Muscle of arm (tissue), 12 donors: ENCODE data around the gene GNMT. TPM values are rescaled to one million over a fixed set of nuclear protein-coding genes. Genes with fewer than 3 reads are reported as not detected.
"Not testable (repeated sequence)": the region's sequence is repeated elsewhere in the genome, so short reads cannot be mapped to it uniquely, and the experiment has no call there.

Experiments
- DNase-seq: peaks from one replicate; pipeline ENCODE4 v3.0.0-alpha.2; 2013
- polyA plus RNA-seq, 12 donors: library from polyadenylated mRNA; unstranded; fragments of 120-200 nt; gene quantifications; one replicate each; pipeline ENCODE4 v1.2.1, GENCODE V29; 2013; ENCODE audit not compliant: insufficient read length in 12 of 12

GNMT gene
- polyA plus RNA-seq, 12 donors, result 0.23 to 0.88 (median 0.40) TPM; not detected in 2

- no peak for DNase-seq
Observed at GRCh38 chr6:42973926-42974325, 13.4 kb downstream of the GNMT start.

GRCh38 chr6:42974919-42975505, 14.5 kb downstream of the GNMT start:
- DNase-seq, result no peak

GRCh38 chr6:42978487-42978838, 17.9 kb downstream of the GNMT start:
- DNase-seq, result no peak

GRCh38 chr6:42978839-42979522, 18.4 kb downstream of the GNMT start, which contains the start of gene PEX6:
Gene PEX6, minus strand, starts transcription at chr6:42979181. Its CDS starts 31 bp downstream, at chr6:42979150.
- peak; percentile 91 for DNase-seq

GRCh38 chr6:42979523-42980177, 19.1 kb downstream of the GNMT start:
- no peak for DNase-seq

- DNase-seq, result no peak
Observed at GRCh38 chr6:42981836-42982235, 21.3 kb downstream of the GNMT start.

- peak; percentile 98 for DNase-seq
Observed at GRCh38 chr6:42984001-42984923, 23.7 kb downstream of the GNMT start, which contains the start of gene PPP2R5D. Gene PPP2R5D, plus strand, starts transcription at chr6:42984570. Its CDS starts 108 bp downstream, at chr6:42984678.

GRCh38 chr6:42984924-42985475, 24.4 kb downstream of the GNMT start:
- DNase-seq, result peak; percentile 26

- no peak for DNase-seq
Observed at GRCh38 chr6:42987533-42988451, 27.2 kb downstream of the GNMT start.

- DNase-seq, result no peak
Observed at GRCh38 chr6:42988486-42989020, 28.0 kb downstream of the GNMT start.

GRCh38 chr6:42989923-42990322, 29.4 kb downstream of the GNMT start:
- no peak for DNase-seq

GRCh38 chr6:42993445-42993844, 32.9 kb downstream of the GNMT start:
- DNase-seq, result no peak

GRCh38 chr6:42996513-42996912, 36.0 kb downstream of the GNMT start:
- DNase-seq, result no peak

GRCh38 chr6:42998205-42998604, 37.7 kb downstream of the GNMT start:
- DNase-seq, result not testable (repeated sequence)

- DNase-seq, result no peak
Observed at GRCh38 chr6:43001843-43002242, 41.3 kb downstream of the GNMT start.

GRCh38 chr6:43005844-43006243, 45.3 kb downstream of the GNMT start:
- DNase-seq, result no peak

GRCh38 chr6:43006251-43006650, 45.7 kb downstream of the GNMT start:
- no peak for DNase-seq

GRCh38 chr6:43007126-43007525, 46.6 kb downstream of the GNMT start:
- DNase-seq, result no peak

- peak; percentile 35 for DNase-seq
Observed at GRCh38 chr6:43009124-43009523, 48.6 kb downstream of the GNMT start.

- no peak for DNase-seq
Observed at GRCh38 chr6:43011207-43011606, 50.7 kb downstream of the GNMT start.
